GM18873 (cell line): ENCODE data around the gene ATXN1.
A peak's percentile ranks its signal among the peaks of the same experiment; 100 is the strongest.

Experiments
- ATAC-seq: cut with Tn5 transposase; IDR thresholded peaks from one replicate; pipeline ENCODE4 v1.9.1; 2021; ENCODE audit warnings: mild to moderate bottlenecking, moderate library complexity, moderate number of reproducible peaks; ENCODE audit not compliant: unreplicated experiment, low FRiP score

Gene ATXN1

GRCh38 chr6:16332175-16332542, 429.1 kb downstream of the ATXN1 start:
- peak; percentile 78 for ATAC-seq

GRCh38 chr6:16331384-16332174, 429.7 kb downstream of the ATXN1 start:
- ATAC-seq, result no peak

GRCh38 chr6:16329233-16329632, 432.0 kb downstream of the ATXN1 start:
- ATAC-seq, result no peak

DNA sequence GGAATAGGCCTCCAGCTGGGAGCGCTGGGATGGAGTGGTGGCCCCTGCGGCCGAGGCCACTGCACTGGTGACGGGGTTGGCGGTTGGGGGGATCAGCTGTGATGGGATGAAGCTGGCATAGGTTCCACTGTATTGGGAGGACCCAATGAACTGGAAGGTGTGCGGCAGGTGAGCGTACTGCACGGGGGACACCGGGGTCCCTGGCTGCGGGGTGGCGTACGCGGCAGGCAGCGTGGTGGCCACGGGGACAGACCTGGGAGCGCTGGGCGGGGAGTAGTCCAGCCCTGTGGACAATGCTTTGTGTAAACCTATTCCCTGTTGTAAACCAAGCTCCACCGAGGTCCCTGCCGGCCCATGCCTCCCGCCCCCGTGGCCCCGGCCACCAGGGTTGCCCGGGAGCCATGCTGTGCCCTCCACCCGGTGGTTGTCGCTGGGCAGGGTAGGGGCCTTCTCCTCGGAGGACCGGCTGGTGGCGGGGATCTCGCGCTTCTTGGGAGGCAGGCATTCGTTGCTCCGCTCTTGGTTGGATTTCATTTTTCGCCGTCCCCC, 433.4 kb downstream of the ATXN1 start:
- ATAC-seq, result no peak

DNA sequence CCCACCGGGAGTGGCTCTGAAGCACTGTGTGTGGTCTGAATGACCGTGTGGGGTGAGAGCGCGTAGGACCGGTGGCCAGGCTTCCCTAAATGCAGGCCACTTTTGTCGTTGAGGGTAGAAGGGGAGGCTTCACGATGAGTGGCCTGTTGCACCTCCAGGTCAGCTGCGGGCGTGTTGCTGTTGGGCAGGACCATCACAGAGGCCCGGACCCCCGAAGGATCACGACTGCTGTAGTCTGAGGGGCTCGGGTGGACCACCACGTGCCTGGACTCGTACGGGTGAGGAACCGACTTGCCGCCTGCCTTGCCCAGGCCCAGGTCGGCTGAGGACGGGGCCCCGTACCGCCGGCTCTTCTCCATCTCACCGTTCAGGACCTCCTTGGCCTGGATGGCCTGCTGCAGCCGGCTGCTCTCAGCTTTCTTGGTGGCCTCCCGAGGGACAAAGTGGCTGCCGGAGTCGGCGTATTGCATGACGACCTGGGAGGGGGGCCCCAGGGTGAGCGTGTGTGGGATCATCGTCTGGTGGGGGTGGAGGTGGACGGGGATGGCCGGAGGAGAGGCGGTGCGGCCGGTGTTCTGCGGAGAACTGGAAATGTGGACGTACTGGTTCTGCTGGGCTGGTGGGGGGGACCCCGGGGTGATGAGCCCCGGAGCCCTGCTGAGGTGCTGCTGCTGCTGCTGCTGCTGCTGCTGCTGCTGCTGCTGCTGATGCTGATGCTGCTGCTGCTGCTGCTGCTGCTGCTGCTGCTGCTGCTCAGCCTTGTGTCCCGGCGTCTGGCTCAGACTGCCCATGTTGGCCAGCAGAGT, 434.1 kb downstream of the ATXN1 start:
- no peak for ATAC-seq

DNA sequence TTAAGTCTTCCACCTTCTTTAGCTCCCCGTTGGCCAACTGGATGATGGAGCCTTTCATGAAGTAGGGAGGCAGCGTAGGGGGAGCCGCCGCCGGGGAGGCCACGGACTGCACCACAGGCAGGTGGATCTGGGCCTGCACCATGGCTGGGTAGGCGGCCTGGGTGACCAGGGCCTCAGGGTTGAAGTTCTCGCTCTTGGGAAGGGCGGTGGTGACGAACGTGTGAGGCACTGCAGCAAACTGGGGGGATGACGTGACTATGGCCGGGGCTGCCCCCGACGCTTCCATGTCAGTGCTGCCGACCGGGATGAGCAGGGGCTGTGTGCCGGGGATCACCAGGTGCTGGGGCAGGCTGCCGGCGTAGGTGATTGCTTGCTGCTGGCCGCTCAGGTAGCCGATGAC, 434.7 kb downstream of the ATXN1 start:
- ATAC-seq, result no peak

DNA sequence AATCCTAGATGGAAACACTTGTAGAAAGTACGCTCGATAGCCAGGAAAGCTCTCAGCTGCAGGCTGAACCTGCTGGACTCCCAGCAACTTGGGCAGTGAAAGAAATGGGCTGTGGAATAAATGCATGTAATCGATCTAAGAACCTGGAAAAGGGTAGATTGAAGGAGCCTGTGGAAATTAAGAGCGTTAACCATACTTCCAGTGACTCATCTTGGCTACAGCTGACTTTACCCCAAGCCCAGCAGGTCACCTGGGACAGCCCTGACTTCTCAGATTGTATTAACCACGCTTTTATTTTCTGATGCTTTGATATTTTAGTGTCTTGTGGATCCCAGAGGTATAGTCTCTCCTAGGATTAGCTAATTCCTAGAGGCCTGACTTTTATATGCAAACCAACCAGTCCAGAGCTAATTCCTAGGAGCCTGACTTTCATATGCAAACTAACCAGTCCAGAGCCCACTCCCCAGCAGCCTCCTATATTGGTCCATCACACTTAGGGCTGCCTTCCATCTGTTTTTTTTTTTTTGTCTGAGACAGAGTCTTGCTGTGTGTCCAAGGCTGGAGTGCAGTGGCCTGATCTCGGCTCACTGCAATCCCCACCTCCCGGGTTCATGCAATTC, 436.5 kb downstream of the ATXN1 start:
- no peak for ATAC-seq

- no peak for ATAC-seq
Measured at GRCh38 chr6:16324184-16324583, 437.1 kb downstream of the ATXN1 start.

DNA sequence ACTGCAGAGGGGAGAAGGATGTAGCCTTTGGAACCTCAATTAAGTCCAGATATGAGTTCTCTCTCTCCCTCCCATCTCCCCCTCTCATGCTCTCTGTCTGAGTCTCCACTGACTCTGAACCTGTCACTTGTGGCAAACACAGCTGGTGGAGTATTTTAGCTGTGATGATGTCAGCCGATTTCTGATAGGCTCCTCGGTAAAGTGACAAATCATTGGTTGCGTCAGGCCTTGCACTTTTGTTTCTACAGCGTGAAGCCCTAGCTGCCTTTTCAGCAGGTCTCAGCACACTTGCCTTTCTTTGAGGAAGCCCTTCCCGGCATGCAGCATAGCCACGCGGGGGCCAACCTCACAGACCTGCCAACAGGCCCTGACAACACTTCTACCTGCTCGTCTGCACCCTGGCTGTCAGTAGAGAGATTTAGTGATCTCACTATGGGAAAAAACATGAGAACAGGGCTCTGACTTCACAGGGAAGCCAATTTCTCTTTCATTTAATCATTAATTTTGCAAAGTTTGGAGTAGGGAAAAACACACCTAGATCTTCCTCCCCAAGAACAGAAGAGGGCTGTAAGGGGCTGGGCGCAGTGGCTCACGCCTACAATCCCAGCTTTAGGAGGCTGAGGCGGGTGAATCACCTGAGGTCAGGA, 438.5 kb downstream of the ATXN1 start:
- peak; percentile 94 for ATAC-seq

- no peak for ATAC-seq
Measured at GRCh38 chr6:16321826-16322225, 439.4 kb downstream of the ATXN1 start.

- no peak for ATAC-seq
Measured at GRCh38 chr6:16321341-16321710, 439.9 kb downstream of the ATXN1 start.

DNA sequence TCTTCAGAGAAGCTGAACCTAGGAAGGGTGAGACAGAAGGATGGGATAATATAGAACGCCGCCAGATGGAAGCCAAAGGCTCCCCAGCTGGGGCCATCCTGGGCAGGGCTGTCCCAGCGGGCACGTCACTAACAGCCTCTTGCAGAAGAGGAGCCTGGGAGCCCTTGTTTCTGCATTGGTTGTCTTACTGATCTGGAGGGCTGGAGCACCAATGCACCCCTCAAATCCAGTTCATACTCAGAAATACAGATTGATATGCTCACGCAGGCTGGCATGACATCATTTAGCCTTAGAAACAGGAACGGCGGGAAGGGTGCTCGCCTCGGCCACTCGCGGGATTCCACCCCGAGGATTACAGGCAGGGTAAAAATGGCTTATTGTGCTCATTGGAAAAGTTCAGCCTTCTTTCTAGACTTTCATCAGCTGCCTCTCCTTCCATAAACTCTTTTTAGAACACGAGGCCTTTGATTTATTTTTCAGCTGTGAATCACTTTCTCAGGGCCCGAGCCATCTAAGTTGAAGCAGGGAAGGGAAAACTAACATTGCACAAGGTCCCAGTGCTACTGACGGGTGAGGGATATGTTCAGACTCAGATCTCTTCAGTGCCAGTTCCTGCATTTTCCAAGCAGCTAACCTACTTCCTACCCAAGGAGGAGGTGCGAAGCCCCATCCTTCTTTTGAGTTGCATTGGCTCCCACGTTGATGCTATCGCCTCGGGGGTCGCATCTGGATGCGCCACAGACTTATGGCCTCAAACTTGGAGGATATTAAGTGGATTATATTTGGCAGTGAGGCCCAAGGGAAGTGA, 440.5 kb downstream of the ATXN1 start:
- no peak for ATAC-seq

DNA sequence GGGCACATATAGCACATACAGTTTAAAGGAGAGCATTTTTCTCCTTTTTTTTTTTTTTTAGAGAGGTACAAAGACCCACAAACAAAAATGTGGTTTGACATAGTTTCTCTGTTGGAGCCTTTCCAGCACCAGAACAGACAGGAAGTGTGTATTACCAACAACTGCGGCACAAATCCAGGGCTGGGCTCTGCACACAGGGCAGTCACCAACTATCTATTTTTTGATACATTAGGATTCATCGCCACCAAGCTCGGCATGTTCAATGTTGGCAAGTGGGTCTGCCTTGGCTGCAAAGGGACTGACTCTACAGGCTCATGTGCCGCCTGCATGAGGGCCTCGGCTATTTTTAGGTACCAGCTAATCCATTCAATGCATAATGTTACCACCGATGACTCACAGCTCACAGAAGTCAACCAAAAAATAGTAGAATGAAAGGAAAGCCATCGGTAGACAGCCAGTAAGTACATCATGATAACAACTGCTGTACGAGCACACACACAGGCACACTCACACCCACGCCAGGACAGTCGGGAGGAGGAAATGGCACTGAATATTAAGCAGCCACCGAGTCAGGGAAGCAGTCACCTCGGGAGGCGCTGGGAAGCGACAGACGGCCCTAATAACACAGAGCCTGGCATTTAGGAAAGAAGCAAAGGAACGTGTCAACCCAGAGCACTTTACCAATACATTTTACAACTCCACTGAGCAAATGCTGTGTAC, 441.3 kb downstream of the ATXN1 start:
- ATAC-seq, result peak; percentile 55

- no peak for ATAC-seq
Measured at GRCh38 chr6:16318953-16319720, 442.1 kb downstream of the ATXN1 start.

GRCh38 chr6:16318538-16318937, 442.7 kb downstream of the ATXN1 start:
- ATAC-seq, result no peak

DNA sequence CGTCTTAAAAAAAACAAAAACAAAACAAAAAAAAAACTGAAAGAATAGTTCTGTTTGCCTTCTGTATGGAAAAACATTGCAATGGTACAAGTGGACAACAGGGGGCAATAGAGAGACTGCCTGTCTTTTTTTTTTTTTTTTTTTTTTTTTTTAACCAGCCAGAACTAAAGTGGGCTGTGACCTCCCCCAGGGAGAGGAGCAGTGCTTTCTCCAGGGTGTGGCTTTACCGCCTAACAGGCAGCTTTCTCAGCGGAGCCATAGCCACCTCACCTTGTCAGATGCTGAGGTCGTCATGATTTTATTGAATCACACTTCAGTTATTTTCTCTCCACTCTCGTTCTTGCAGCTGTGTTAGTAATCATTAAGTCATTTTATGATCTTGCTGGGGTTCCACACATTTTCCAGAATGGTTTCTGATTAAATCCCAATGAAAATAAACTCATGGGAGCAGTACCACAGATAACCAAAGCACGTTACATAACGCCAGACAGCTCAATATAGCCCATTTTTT, 444.5 kb downstream of the ATXN1 start:
- no peak for ATAC-seq

DNA sequence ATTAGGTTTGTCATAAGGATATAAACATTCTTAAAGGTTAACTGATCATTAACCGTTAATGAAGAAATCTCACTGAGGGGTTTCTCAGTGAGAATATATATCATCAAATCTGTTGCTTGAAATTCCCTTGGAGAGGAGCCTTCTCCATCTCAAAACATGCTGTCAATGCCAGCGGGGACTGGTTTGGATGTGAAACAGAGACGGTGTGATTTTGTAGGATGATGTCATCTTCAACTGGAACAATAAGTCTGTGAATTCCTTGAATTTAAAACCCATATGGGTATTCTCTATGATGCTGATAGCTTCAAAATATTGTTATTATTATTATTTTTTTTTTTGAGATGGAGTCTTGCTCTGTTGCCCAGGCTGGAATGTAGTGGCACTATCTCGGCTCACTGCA, 447.0 kb downstream of the ATXN1 start:
- no peak for ATAC-seq

DNA sequence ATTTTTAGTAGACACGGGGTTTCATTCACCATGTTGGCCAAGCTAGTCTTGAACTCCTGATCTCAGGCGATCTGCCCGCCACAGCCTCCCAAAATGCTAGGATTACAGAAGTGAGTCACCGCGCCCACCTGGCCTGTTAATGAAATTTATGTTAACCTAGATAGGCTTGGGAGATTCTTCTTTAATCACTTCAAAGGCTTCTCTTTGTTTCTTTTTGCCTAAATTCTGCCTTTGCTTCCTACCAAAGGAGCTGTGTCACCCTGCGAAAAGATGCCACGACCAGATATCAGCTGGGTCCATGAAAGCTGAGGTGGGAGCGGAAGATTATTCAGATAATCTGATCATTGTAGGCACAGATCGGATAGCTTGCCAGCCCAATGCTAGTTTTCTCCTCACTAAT, 447.5 kb downstream of the ATXN1 start:
- no peak for ATAC-seq
